Measurements from ENCODE around the gene DRD1.

Gene DRD1

DNA sequence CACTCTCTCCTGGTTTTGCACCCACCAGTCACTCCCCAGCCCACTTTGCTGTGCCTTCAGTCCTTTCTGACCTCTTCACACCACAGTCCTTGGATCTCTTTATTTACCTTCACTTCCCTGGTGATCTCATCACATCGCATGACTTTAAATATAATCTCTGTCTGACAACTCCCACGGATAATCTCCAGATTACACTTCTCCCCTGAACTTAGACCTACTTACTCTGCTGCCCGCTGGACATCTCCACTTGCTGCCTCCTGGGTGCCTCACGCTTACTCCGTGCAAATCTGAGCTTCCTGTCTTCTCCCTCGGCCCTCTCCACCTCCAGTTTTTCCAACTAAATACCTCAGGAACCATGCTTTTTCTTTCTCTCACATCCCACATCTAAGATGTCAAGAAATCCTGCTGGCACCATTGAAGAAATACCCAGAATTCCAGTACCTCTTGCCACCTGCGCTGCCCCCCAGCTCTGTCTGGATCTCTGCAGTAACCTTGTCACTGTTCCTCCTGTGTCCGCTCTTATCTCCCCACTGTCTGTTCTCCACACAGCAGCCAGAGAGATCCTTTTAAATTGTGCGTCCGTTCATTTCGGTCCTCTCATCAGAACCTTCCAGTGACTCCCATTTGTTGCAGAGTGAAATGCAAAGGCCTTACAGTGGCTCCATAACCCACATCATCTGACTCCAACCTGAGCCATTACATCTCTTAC is 43.7 kb upstream of the DRD1 start:
- TF ChIP-seq, protein P1, sequence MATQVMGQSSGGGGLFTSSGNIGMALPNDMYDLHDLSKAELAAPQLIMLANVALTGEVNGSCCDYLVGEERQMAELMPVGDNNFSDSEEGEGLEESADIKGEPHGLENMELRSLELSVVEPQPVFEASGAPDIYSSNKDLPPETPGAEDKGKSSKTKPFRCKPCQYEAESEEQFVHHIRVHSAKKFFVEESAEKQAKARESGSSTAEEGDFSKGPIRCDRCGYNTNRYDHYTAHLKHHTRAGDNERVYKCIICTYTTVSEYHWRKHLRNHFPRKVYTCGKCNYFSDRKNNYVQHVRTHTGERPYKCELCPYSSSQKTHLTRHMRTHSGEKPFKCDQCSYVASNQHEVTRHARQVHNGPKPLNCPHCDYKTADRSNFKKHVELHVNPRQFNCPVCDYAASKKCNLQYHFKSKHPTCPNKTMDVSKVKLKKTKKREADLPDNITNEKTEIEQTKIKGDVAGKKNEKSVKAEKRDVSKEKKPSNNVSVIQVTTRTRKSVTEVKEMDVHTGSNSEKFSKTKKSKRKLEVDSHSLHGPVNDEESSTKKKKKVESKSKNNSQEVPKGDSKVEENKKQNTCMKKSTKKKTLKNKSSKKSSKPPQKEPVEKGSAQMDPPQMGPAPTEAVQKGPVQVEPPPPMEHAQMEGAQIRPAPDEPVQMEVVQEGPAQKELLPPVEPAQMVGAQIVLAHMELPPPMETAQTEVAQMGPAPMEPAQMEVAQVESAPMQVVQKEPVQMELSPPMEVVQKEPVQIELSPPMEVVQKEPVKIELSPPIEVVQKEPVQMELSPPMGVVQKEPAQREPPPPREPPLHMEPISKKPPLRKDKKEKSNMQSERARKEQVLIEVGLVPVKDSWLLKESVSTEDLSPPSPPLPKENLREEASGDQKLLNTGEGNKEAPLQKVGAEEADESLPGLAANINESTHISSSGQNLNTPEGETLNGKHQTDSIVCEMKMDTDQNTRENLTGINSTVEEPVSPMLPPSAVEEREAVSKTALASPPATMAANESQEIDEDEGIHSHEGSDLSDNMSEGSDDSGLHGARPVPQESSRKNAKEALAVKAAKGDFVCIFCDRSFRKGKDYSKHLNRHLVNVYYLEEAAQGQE (IDR thresholded peaks at IDR 0.05; ENCODE audit: insufficient read depth in 1 of 2, low read depth in 2 of 2, low read length in 2 of 2), result no peak
- TF ChIP-seq POLR2AphosphoS5 (IDR thresholded peaks at IDR 0.05; ENCODE audit: low read depth, low read length), result no peak
- TF ChIP-seq FOXP2 (optimal IDR thresholded peaks at IDR 0.05; ENCODE audit: borderline replicate concordance, extremely low read depth, extremely low read length, insufficient read depth), result no peak
- no peak for TF ChIP-seq TAF1 (IDR thresholded peaks at IDR 0.05; ENCODE audit: borderline replicate concordance, insufficient read depth, low read length)
- no peak for TF ChIP-seq SIN3A (IDR thresholded peaks at IDR 0.05; ENCODE audit: borderline replicate concordance, insufficient read depth, low read length)

DNA sequence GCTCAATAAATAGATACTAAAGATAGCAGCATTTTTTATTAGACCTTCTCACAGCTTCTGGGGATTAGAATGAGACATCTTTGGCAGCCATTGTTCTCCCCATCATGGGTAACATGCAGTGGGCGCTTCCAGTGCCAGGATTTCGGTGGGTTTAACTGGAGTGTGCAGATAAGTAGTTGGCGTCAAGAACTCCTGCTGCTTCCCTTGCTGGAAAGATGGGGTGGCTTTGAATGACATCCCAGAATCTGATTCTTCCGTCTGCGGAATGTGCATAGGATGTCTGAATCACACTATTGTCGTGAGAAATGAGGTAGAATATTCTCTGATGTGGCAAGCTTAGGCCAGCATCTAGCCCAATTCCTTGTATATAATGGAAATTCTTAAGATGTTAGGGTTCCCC is 41.6 kb upstream of the DRD1 start:
- TF ChIP-seq TAF1 (IDR thresholded peaks at IDR 0.05; ENCODE audit: borderline replicate concordance, insufficient read depth, low read length), result no peak
- no peak for TF ChIP-seq SIN3A (IDR thresholded peaks at IDR 0.05; ENCODE audit: borderline replicate concordance, insufficient read depth, low read length)

DNA sequence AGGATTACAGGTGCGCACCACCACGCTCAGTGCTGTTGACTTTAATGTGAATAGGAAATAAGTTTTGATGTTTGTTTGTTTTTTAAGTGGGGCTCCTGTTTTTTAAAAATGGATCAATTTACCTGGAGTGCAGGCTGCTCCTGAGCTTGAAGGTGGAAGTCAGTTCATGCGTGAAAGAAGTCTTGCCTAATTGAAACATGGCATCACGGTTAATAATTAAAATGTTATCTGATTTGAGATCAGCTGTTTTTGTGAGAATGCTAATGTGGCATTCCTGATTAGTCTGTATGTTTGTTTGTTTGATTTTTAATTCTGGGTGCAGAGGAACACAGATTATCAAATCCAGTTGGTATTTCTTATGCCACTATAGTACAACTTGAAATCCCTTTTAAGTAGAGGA is 40.8 kb upstream of the DRD1 start:
- TF ChIP-seq, protein P1 (IDR thresholded peaks at IDR 0.05; ENCODE audit: insufficient read depth in 1 of 2, low read depth in 2 of 2, low read length in 2 of 2), result no peak
- TF ChIP-seq POLR2AphosphoS5 (IDR thresholded peaks at IDR 0.05; ENCODE audit: low read depth, low read length) (no peak), TAF1 (IDR thresholded peaks at IDR 0.05; ENCODE audit: borderline replicate concordance, insufficient read depth, low read length) (no peak), SIN3A (IDR thresholded peaks at IDR 0.05; ENCODE audit: borderline replicate concordance, insufficient read depth, low read length) (no peak), FOXP2 (optimal IDR thresholded peaks at IDR 0.05; ENCODE audit: borderline replicate concordance, extremely low read depth, extremely low read length, insufficient read depth) (no peak)

DNA sequence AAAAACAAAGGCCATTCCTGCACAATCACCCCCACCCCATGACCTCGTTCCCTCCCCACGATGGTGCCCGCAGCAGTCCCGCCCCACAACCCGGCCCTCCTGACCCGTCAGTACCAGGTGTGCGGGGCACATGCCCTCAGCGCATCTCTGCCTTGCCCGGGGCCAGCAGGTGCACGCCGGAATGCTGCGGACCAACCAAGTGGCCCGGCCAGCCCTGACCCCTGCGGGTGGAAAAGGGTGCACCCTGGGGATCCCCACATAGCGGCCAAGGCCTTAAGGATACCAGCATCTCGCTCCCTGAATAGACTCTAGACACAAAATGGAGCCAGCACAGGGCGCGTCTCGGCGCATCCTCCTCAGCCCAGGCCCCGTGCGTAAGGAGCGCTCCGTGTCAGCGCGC is 40.3 kb upstream of the DRD1 start:
- TF ChIP-seq SIN3A (IDR thresholded peaks at IDR 0.05; ENCODE audit: borderline replicate concordance, insufficient read depth, low read length), result no peak
- TF ChIP-seq TAF1 (IDR thresholded peaks at IDR 0.05; ENCODE audit: borderline replicate concordance, insufficient read depth, low read length), result no peak
- TF ChIP-seq FOXP2 (optimal IDR thresholded peaks at IDR 0.05; ENCODE audit: borderline replicate concordance, extremely low read depth, extremely low read length, insufficient read depth), result no peak
- TF ChIP-seq, protein P1 (IDR thresholded peaks at IDR 0.05; ENCODE audit: insufficient read depth in 1 of 2, low read depth in 2 of 2, low read length in 2 of 2), result no peak
- no peak for TF ChIP-seq POLR2AphosphoS5 (IDR thresholded peaks at IDR 0.05; ENCODE audit: low read depth, low read length)

DNA sequence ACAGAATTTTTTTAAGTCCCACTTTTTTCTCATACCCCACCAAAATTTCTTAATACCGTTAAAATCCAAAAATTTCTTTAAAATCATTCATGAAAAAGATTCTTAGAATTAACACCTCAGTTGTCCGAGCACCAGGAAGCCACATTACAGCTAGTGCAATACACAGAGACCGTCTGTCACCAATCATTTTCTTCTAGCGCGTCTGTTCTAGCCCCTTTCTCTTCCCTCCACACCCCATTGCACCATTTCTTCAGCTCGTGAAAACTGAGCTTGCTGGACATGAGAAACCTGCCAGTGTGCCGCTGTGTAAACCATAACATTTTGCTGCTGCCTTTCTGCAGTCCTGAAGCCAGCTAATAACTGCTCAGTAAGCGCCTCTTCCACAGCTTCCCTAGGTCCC is 39.4 kb upstream of the DRD1 start:
- TF ChIP-seq POLR2AphosphoS5 (IDR thresholded peaks at IDR 0.05; ENCODE audit: low read depth, low read length) (no peak), SIN3A (IDR thresholded peaks at IDR 0.05; ENCODE audit: borderline replicate concordance, insufficient read depth, low read length) (no peak), FOXP2 (optimal IDR thresholded peaks at IDR 0.05; ENCODE audit: borderline replicate concordance, extremely low read depth, extremely low read length, insufficient read depth) (no peak), TAF1 (IDR thresholded peaks at IDR 0.05; ENCODE audit: borderline replicate concordance, insufficient read depth, low read length) (no peak)
- TF ChIP-seq, protein P1 (IDR thresholded peaks at IDR 0.05; ENCODE audit: insufficient read depth in 1 of 2, low read depth in 2 of 2, low read length in 2 of 2), result no peak
